ENCODE results near the gene INCENP.

Gene INCENP

DNA sequence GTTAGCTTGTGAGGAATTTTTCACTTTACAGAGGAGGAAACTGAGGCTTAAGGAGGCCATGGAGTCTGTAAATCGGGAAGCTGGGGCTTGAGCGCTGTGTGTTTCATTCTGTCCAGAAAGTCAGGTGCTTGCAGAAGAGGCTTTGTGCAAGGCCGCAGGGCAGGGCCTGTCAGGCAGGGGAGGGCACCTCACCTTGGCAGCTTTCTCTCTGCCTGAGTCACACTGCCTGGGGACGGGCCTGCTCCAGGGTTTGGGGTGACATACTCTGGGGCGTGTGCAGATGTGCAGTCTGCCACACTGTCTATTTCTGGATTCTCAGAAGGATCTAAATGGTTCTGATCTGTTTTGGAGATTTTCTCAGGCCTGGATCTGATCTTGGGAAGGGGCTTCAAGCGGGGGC lies 8.4 kb downstream of the INCENP start:
- H3K4me3 ChIP-seq (ENCODE audit: insufficient read depth, low read depth, low read length): no peak overlapping the region
- 96% methylated on average over 6 of the region's 6 CpGs for WGBS, 2 experiments
- H3K27me3 ChIP-seq (ENCODE audit: control insufficient read depth, insufficient read depth, low read length, poor library complexity, severe bottlenecking): no peaks in the 10 kb centered on the region
- H3K4me1 ChIP-seq (ENCODE audit: control insufficient read depth, insufficient read depth, low read length): no peaks in the 10 kb centered on the region
- no peak overlapping the region for H3K27ac ChIP-seq (ENCODE audit: insufficient read depth, low read depth, low read length, poor library complexity, severe bottlenecking)
- peaks cover 41% of the 10 kb centered on the region for H3K36me3 ChIP-seq (ENCODE audit: control insufficient read depth, insufficient read depth, low read length)
- no peaks in the 10 kb centered on the region for H3K9me3 ChIP-seq (ENCODE audit: control insufficient read depth, low read length)

DNA sequence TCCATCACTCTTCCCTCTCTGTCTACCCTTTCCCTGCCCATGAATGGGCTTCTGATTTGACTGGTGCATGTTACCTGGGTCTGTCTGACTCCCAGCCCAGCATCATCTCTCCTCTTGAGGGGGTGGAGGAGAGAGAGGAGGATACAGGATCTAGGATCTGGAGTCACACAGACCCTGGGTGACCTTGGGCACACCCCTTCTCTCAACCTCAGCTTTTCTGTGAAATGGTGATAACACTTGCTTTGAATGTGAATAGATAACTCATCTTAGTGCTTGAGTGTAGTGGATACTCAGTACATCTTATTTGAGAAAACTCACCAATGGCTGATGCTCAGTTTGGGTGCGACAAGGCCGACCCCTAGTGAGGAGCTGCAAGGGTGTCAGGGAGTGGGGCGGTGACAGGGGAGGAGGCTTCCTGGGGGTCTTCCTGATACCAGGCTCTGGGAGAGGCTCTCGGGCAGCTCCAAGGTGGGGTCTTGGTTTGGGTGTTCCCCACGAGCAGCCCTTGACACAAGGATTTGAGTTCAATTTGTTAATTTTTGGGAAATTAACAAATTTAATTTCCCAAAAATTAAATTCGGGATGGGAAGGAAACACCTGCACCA lies 9.0 kb downstream of the INCENP start:
- 79 to 80% methylated on average over 6 of the region's 6 CpGs for WGBS, 2 experiments
- peaks cover 41% of the 10 kb centered on the region for H3K36me3 ChIP-seq (ENCODE audit: control insufficient read depth, insufficient read depth, low read length)

DNA sequence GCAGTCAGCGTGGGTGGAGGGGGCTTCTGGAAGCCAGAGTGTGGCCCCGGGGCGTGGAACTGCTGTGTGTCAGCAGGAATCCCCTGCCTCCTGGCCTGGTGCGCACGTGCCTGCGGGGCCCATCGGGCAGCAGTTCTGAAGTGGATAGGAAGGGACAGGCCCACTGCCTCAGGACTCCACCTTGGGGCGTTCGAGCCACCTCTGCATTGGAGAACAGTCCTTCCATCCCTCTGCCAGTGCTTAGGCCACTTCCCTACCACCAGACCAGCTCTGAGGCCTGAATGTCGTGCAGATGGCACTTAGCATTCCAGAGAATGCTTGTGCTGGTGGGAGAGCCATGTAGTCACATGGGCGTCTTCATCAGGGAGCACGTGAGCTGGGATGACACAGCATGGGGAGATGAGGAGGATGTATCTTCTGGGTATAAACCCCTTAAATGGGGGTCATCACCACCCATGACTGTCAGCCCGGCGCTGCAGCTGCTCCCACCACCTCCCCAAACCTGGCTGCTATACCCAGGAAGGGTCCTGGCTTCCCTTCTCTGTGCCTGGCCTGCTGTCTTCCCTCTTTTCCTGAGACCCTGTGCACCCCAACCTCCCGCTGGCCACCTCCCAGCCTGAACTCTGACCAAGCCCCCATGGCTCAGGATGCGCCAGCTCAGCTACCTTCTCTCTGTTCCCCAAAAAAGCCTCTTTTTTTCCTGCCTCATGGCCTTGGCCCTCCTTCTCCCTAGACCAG lies 9.7 kb downstream of the INCENP start:
- H3K27ac ChIP-seq (ENCODE audit: insufficient read depth, low read depth, low read length, poor library complexity, severe bottlenecking): no peak overlapping the region
- H3K9me3 ChIP-seq (ENCODE audit: control insufficient read depth, low read length): no peaks in the 10 kb centered on the region
- H3K4me1 ChIP-seq (ENCODE audit: control insufficient read depth, insufficient read depth, low read length): no peaks in the 10 kb centered on the region
- H3K36me3 ChIP-seq (ENCODE audit: control insufficient read depth, insufficient read depth, low read length): peaks cover 38% of the 10 kb centered on the region
- no peak overlapping the region for H3K4me3 ChIP-seq (ENCODE audit: insufficient read depth, low read depth, low read length)
- H3K27me3 ChIP-seq (ENCODE audit: control insufficient read depth, insufficient read depth, low read length, poor library complexity, severe bottlenecking): no peaks in the 10 kb centered on the region
- WGBS, 2 experiments: 89% methylated on average over 16 of the region's 16 CpGs

More for the DNA sequence above, 9.0 kb downstream of the INCENP start:
- H3K9me3 ChIP-seq (ENCODE audit: control insufficient read depth, low read length): no peaks in the 10 kb centered on the region
- H3K4me1 ChIP-seq (ENCODE audit: control insufficient read depth, insufficient read depth, low read length): no peaks in the 10 kb centered on the region
- no peaks in the 10 kb centered on the region for H3K27me3 ChIP-seq (ENCODE audit: control insufficient read depth, insufficient read depth, low read length, poor library complexity, severe bottlenecking)
- no peak overlapping the region for H3K4me3 ChIP-seq (ENCODE audit: insufficient read depth, low read depth, low read length)
- no peak overlapping the region for H3K27ac ChIP-seq (ENCODE audit: insufficient read depth, low read depth, low read length, poor library complexity, severe bottlenecking)

DNA sequence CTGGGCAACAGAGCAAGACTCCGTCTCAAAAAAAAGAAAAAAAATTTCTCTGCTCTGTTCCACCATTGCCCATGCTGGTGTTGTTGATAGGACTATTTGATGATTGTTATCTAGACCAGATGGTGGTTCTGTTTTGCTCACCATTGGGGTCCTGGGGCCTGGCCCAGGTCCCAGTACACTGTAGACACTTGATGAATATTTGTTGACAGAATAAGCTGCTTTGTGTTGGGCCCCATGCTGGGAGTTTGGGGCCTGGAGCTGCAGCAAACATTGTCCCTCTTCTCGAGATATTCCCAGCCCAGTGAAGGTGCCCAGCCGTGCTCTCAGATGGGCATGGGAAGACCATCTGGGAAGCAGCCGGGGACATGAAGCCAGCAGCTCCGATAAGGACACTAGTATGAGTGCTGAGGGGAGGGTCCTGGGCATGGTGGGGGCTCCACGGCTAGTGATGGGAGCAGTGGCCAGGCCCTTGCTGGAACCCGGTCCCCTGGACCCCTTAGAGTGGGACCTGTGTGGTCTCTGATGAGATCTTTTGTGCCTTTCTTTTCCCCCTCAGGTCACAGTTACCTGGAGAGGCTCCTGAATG lies 13.6 kb downstream of the INCENP start:
- Histone ChIP-seq H3K27me3 (ENCODE audit: control insufficient read depth, insufficient read depth, low read length, poor library complexity, severe bottlenecking) (no peaks in the 10 kb centered on the region), H3K9me3 (ENCODE audit: control insufficient read depth, low read length) (no peaks in the 10 kb centered on the region), H3K36me3 (ENCODE audit: control insufficient read depth, insufficient read depth, low read length) (peaks cover 46% of the 10 kb centered on the region), H3K27ac (ENCODE audit: insufficient read depth, low read depth, low read length, poor library complexity, severe bottlenecking) (no peak overlapping the region), H3K4me1 (ENCODE audit: control insufficient read depth, insufficient read depth, low read length) (no peaks in the 10 kb centered on the region), H3K4me3 (ENCODE audit: insufficient read depth, low read depth, low read length) (no peak overlapping the region)
- 94 to 95% methylated on average over 7 of the region's 7 CpGs for WGBS, 2 experiments

DNA sequence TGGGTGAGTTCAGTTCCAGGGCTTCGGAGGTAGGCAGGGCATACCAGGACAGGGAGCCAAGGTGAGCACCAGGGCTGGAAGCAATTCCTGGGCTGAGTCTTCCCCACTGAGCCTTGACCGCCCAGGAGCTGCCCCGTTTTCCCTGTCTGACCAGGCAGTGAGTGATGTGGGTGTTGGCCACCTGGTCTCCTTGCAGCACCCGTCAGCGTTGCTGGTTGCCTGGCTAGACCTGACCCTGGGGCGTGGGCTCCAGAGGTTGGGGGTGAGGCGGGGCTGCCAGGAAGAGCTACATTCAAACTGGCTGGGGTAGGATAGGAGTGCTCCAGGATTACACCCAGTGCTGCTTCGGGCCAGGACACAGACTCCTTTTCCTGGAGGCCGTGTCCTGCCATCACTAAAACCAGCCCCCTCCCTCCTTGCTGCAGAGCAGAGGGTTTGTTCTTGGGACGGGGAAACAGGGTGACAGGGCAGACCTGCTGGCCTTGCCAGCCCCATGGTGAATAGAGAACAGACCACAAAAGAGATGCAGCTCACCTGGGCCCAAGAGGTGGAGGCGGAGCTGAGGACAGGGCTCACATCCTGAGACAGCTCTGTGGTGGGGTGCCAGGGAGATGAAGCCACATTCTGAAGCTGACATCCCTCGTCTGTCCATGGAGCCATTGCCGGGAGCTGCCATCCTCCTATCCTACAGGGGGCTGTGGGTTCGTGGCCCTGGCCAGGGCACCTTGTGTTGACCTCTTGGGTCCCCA lies 14.2 kb downstream of the INCENP start:
- H3K27me3 ChIP-seq (ENCODE audit: control insufficient read depth, insufficient read depth, low read length, poor library complexity, severe bottlenecking): no peaks in the 10 kb centered on the region
- H3K9me3 ChIP-seq (ENCODE audit: control insufficient read depth, low read length): no peaks in the 10 kb centered on the region
- 96% methylated on average over 14 of the region's 14 CpGs for WGBS, 2 experiments
- H3K4me3 ChIP-seq (ENCODE audit: insufficient read depth, low read depth, low read length): no peak overlapping the region
- no peak overlapping the region for H3K27ac ChIP-seq (ENCODE audit: insufficient read depth, low read depth, low read length, poor library complexity, severe bottlenecking)
- H3K36me3 ChIP-seq (ENCODE audit: control insufficient read depth, insufficient read depth, low read length): peaks cover 39% of the 10 kb centered on the region
- H3K4me1 ChIP-seq (ENCODE audit: control insufficient read depth, insufficient read depth, low read length): no peaks in the 10 kb centered on the region

DNA sequence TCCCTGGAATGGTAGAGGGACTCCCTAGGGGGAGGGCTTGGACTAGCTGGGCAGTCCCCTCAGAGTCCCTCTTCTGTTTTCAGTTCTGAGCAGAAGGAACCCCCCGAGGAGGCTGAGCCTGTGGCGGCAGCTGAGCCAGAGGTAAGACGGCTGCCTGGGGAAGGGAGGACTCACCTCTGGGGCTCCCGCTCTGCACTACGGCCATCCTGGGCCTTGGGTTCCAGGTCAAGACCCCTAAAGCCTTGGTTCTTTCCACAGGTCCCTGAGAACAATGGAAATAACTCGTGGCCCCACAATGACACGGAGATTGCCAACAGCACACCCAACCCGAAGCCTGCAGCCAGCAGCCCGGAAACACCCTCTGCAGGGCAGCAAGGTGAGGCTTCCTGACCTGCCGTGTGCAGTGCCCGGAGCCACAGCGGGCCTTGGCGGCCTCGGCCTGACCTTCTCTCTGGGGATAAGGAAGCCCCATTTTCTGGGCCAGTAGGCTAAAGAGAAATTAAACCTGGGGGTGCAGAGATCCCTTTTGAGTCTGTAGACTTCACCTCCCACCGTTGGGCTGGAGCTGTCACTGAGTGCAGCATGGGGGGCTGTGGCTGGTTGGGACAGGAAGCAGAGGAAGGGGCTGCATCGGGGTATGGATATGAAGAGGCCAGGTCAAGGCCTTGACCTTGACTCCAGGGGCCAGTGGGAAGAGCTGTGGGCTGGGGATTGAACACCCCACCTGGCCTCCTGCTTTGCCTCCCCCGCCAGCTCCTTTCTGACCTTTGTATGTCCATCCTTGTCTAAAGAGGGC lies 15.0 kb downstream of the INCENP start:
- Histone ChIP-seq H3K4me3 (ENCODE audit: insufficient read depth, low read depth, low read length) (no peak overlapping the region), H3K36me3 (ENCODE audit: control insufficient read depth, insufficient read depth, low read length) (peaks cover 44% of the 10 kb centered on the region), H3K9me3 (ENCODE audit: control insufficient read depth, low read length) (no peaks in the 10 kb centered on the region), H3K27me3 (ENCODE audit: control insufficient read depth, insufficient read depth, low read length, poor library complexity, severe bottlenecking) (no peaks in the 10 kb centered on the region), H3K4me1 (ENCODE audit: control insufficient read depth, insufficient read depth, low read length) (no peaks in the 10 kb centered on the region), H3K27ac (ENCODE audit: insufficient read depth, low read depth, low read length, poor library complexity, severe bottlenecking) (no peak overlapping the region)
- 95% methylated on average over 17 of the region's 17 CpGs for WGBS, 2 experiments

DNA sequence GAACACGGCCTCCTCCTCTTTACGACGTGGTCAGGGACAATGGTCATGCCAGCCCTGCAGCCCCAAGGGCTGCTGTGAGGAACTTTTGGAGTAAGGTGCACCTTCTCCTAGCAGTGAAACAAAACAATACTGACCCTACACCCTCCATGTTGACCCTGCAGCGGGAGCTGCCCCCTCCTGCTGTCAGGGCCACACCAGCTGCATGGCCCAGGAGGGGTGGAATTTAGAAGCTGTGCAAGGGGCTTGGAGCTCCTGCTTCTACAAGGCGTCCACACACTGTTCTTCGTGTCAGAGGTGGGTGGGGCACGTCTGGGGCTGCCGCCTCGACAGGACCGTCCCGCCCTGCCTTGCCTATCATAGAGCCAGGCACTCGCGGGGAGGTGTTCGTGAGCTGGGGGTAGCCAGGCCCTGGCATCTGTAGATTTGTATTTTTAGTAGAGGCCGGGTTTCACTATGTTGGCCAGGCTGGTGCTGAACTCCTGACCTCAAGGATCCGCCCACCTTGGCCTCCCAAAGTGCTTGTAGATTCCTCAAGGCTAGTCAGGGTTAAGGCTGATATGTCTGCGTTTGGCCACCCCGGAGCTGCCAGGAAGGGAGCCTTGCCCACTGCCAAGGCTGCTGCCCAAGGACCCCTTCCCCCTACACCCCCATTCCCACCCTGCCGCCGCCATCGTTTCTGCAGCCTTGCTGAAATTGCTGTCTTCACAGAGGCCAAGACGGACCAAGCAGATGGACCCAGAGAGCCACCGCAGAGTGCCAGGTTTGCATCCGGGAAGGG lies 15.9 kb downstream of the INCENP start:
- no peaks in the 10 kb centered on the region for H3K27me3 ChIP-seq (ENCODE audit: control insufficient read depth, insufficient read depth, low read length, poor library complexity, severe bottlenecking)
- no peak overlapping the region for H3K27ac ChIP-seq (ENCODE audit: insufficient read depth, low read depth, low read length, poor library complexity, severe bottlenecking)
- no peak overlapping the region for H3K4me3 ChIP-seq (ENCODE audit: insufficient read depth, low read depth, low read length)
- no peaks in the 10 kb centered on the region for H3K9me3 ChIP-seq (ENCODE audit: control insufficient read depth, low read length)
- no peaks in the 10 kb centered on the region for H3K4me1 ChIP-seq (ENCODE audit: control insufficient read depth, insufficient read depth, low read length)
- peaks cover 44% of the 10 kb centered on the region for H3K36me3 ChIP-seq (ENCODE audit: control insufficient read depth, insufficient read depth, low read length)
- 96 to 97% methylated on average over 24 of the region's 24 CpGs for WGBS, 2 experiments

DNA sequence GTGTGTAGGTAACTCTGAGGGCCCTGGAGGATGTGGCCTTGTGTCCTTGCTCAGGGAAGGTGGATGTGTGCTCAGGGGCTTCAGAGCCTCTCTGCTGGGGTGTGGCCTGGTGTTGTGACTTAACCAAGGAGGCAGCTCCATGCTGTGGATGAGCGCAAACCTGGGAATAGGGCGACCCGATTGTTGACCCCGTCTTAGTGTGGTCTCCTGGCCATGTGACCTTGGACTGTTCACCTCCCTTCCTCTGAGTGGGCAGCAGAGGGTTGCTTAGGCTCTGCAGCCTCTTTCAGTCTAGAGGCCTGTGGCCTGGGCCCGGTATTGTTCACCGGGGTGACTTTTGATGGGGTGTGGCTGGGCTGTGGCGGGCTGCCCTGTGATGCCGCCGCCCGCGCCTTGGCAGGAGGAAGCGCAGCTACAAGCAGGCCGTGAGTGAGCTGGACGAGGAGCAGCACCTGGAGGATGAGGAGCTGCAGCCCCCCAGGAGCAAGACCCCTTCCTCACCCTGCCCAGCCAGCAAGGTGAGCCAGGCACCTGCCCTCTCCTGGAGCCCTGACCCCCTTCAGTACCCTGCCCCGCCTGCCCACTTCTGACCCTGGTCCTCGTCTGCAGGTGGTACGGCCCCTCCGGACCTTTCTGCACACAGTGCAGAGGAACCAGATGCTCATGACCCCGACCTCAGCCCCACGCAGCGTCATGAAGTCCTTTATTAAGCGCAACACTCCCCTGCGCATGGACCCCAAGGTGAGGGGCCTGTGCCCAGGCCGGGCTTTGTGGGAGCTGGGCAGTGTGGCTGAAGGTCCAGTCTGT lies 16.7 kb downstream of the INCENP start:
- Histone ChIP-seq H3K4me3 (ENCODE audit: insufficient read depth, low read depth, low read length) (no peak overlapping the region), H3K36me3 (ENCODE audit: control insufficient read depth, insufficient read depth, low read length) (peaks cover 50% of the 10 kb centered on the region), H3K27ac (ENCODE audit: insufficient read depth, low read depth, low read length, poor library complexity, severe bottlenecking) (no peak overlapping the region), H3K4me1 (ENCODE audit: control insufficient read depth, insufficient read depth, low read length) (no peaks in the 10 kb centered on the region), H3K27me3 (ENCODE audit: control insufficient read depth, insufficient read depth, low read length, poor library complexity, severe bottlenecking) (no peaks in the 10 kb centered on the region), H3K9me3 (ENCODE audit: control insufficient read depth, low read length) (no peaks in the 10 kb centered on the region)
- 95 to 98% methylated on average over 24 of the region's 24 CpGs for WGBS, 2 experiments

Measured in ectodermal cell (in vitro differentiated cells).